Stimulated activated CD4-positive, alpha-beta T cell treated with anti-CD3 and anti-CD28 coated beads, TNF-alpha, amount 100 ng/mL, for 24 hours (primary cell): ENCODE results near the gene SKI.

ENCODE experiments used
- DNase-seq, 3 experiments: peaks; one replicate each; pipeline ENCODE4 v3.0.0-alpha.2; 2020; ENCODE audit warnings: low read depth in 3 of 3

The SKI gene

DNA sequence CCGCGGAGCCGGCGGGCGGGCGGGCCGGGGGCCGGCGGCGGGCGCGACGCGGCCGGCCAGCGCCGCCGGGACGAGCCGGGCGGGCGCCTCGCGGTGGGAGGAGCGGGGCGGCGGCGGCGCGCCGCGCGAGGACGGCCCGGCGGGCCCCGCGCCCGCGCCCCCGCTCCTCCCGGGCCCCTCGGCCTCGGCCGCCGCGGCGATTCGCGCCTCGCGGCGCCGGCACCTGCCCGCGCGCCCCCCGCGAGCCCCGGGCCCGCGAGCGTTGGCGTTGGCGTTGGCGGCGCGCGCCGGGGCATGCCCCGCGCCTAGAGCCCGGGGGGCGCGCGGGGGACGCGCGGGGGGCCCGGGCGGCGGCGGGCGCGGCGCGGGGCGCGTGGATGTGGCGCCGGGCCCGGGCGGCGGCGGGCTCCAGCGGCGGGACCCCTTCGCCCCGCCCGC, at the start of gene SKI:
SKI (plus strand) TSS at position 163 of the 438 bp plus-strand sequence. CDS start 448 bp downstream, outside the sequence.
- DNase-seq: no peak

- no peak for DNase-seq
Measured at GRCh38 chr1:2178875-2179274, 49.2 kb upstream of the SKI start.

DNA sequence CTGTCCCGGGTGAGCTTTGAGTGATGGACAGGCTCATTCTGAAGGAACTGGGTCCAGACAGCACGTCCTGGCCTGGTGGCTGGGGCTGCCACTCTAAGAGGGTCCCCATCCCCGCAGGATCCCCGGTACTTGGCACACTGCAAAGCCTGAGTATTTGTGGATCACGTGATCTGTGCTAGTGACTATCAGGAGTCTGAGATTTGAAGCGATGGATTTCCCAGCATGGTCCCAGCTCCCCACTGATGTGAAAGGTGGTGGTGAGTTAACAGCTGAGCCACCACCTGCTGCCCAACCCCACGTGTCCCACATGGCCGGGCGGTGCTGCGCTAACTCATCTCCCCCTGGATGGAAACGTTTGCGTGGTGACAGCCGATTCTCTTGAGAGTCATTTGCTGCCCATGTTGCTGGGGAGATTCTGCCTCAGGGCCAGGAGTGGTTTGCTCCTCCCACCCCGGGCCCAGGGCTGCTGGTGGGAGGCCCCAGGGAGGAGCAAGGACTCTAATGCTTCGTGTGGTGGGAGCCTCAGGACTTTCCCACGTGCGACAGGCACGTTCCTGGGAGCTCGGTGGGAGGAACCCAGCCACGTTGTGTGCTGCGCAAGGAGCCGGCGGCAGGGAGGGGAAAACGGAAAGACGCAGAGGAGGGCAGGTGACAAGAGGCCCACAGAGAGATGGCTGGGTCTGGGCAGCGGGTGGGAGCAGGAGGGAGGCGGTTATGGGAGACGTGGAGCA, 48.7 kb upstream of the SKI start:
- no peak for DNase-seq

DNA sequence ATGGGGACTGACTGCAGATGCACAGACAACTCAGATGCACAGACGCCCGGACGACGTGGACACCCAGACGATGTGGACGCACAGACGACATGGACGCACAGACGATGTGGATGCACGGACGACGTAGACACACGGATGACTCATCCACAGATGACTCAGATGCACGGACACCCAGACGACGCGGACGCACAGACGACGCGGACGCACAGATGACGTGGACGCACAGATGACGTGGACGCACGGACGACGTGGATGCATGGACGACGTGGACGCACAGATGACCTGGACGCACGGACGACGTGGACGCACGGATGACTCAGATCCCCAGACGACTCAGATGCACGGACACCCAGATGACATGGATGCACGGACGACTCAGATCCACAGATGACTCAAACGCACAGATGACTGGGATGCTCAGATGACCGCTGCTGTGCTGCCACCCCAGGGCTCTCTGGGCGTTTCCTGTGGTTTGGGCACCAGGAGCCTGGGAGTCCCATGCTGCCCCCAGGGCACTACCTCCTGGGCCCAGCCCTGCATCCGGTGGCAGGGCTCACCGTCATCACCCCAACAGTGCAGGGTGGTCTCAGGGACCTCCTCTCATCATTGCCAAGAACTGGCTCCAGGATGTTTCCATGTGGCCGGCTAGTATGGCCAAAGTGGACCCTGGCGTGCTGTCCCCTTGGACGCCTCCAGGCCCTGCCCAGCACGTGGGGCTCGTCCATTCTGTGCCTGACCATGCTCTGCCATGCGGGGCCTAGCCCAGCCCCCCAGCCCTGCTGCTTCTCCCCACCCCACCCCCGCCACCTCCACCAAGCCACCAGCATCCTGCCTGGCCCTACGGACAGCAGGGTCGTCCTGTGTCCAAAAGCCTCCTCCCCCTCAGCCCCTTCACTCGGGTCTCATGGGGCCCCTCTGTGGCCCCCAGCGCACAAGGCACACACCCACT, 47.5 kb upstream of the SKI start:
- no peak for DNase-seq

GRCh38 chr1:2181271-2181670, 46.8 kb upstream of the SKI start:
- no peak for DNase-seq

GRCh38 chr1:2181752-2182151, 46.4 kb upstream of the SKI start:
- DNase-seq: no peak

DNA sequence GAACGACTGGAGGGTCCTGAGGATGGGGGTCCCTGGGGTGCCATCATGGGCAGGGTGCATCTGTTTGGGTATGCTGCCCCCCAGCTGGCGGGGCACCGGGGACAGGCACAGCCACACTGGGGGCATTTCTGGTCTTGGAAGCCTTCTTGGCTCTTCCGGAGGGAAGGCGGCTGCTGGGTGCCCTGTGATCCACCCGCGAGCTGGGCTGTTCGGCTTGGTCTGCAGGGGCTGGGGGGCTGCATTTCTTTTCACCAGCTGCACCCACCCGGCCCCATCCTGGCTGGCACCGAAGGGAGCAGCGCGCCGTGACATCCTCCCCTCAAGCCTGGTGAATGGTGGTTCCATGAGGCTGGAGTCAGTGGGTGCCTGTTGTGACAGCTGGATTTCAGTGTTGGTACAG, 45.7 kb upstream of the SKI start:
- no peak for DNase-seq

DNA sequence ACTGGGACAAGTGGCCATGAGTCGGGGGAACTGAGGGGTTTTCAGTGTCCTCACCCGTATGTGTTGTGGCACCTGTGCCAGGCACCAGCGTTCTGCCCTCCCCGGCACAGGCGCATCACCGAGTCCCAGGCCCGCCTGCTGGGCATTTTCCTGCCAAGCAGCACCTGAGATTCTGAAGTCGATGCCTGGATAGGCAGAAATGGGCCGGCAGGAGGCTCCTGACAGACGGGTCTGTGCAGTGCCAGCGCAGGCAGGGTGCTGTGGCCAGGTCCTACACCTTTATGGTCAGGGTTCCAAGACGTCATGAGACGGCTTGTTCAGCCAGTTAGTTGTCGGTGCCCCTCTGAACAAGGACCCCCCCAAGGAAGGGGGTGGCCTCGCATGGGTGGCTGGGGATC, 44.2 kb upstream of the SKI start:
- no peak for DNase-seq

DNA sequence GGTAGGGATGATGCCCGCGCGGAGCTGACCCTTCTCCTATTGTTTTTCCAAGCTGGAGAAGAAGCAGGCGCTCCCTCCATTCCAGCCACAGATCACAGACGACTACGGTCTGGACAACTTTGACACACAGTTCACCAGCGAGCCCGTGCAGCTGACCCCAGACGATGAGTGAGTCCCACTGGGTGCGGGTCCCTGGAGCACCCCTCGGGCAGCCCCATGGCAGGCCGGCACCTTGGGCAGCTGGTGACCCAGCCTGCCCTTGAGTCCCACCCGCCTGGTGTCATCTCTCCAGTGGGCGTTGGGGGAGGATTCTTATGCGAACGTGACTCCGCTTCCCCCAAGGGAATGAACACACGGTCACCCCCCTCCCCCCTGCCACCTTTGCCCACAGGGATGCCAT, 43.6 kb upstream of the SKI start:
- DNase-seq: no peak

- no peak for DNase-seq
Measured at GRCh38 chr1:2184934-2185333, 43.2 kb upstream of the SKI start.

DNA sequence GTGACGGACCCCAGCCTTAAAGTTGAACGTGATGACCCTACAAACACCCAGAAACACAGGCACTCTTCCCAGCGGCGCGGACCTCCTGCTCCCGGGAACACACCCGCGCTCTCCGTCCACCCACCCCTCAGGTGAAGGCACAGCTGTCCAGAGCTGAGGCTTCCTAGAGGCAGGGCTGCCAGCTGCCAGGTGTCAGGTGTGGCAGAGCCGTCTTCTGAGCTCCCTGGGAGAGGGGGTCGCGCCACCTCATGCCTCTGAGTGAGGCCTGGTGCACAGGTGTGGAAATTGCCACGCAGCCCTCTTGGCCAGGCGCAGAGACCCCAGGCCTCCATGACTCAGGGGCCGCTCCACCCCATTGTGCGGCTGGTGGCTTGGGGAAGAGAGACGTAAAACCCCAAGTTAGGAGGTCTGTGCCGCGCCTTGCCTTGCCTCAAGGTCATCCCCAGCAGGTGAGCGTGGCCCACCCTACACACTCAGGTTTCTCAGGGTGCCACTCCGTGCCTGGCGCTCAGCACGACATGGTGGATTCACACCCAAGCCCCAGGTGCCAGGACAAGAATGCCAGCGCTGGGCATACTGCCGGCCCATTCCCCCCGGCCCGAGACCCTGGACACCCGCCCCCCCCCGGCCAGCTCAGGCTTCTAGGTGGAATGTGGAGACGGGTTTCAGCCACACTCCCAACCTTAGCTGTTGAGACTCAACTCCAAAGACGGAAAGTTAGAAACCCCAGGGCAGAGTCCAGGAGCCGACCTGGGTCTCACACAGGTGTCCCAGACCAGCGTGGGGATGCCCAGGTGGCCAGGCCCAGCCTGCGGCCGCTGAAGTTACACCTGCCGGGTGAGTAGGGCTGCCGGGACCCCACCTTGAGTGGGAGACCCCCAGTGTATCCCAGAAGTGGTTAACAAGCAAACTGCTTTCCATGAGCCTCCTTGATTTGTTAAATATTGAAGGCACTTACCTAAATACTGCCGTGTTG, 42.0 kb upstream of the SKI start:
- no peak for DNase-seq

DNA sequence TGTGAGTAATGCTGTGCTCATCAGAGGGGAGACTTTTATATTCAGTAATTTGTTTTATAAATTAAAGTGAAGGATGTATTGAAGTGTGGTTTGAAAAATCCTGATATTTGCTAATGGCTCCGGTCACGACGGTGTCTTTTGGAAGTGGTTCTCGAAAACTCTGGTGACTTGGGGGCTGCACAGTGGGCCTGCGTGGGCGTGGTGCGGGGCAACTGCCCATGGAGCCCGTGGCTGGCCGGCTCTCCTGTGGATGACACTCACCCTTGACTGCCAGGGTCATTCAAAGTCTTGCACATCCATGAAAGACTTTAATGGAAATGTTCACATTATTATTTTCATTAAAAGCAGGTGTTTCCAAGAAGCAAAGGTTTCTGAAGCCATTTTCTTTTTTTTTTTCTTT, 41.2 kb upstream of the SKI start:
- no peak for DNase-seq

GRCh38 chr1:2187619-2188018, 40.5 kb upstream of the SKI start:
- DNase-seq: no peak

DNA sequence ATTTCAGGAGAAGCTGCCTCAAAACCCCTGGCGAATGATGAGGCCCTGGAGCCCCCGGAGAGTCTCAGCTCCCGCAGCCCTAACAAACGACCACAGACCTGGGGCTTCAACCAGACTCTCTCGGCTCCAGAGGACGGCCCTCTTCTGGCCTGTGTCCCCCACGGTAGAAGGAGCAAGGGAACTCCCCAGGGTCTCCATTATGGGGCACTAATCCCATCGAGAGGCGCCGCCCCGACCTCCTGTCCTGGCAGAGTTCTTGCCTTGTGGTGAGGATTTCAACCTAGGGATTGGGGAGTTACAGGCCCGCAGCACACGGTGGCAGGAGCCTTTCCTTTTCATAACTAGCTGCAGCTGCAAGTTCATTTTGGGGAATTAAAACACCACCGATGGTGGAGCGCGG, 39.8 kb upstream of the SKI start:
- no peak for DNase-seq

- peak; percentile 76 to 87 (median 76) for DNase-seq
Measured at GRCh38 chr1:2189459-2190425, 38.4 kb upstream of the SKI start.

- no peak for DNase-seq
Measured at GRCh38 chr1:2190491-2190976, 37.6 kb upstream of the SKI start.

- no peak for DNase-seq
Measured at GRCh38 chr1:2192031-2192995, 35.8 kb upstream of the SKI start.

GRCh38 chr1:2193514-2194281, 34.4 kb upstream of the SKI start:
- no peak for DNase-seq
